Ishikawa (cell line): ENCODE results near the gene CKMT1B.
"Not testable (repeated sequence)": the region's sequence is repeated elsewhere in the genome, so short reads cannot be mapped to it uniquely, and the experiment has no call there.

Source experiments
- CEBPB ChIP-seq: IDR thresholded peaks from 2 replicates; pipeline ENCODE4 v1.6.1; 2012
- EP300 ChIP-seq: IDR thresholded peaks from 2 replicates; pipeline ENCODE4 v1.6.1; 2012; ENCODE audit warnings: borderline replicate concordance
- MAX ChIP-seq: IDR thresholded peaks from 2 replicates; pipeline ENCODE4 v1.6.1; 2012
- NFIC ChIP-seq: IDR thresholded peaks from 2 replicates; pipeline ENCODE4 v1.6.1; 2012
- RAD21 ChIP-seq: IDR thresholded peaks from 2 replicates; pipeline ENCODE4 v1.6.1; 2012; ENCODE audit warnings: low read depth
- REST ChIP-seq: IDR thresholded peaks from 2 replicates; pipeline ENCODE4 v1.6.1; 2012; ENCODE audit warnings: low read depth, mild to moderate bottlenecking
- TAF1 ChIP-seq: IDR thresholded peaks from 2 replicates; pipeline ENCODE4 v1.6.1; 2012; ENCODE audit warnings: low read depth, mild to moderate bottlenecking
- TEAD4 ChIP-seq: IDR thresholded peaks from 2 replicates; pipeline ENCODE4 v1.6.1; 2012
- USF1 ChIP-seq: IDR thresholded peaks from 2 replicates; pipeline ENCODE4 v1.6.1; 2012
- YY1 ChIP-seq: IDR thresholded peaks from 2 replicates; pipeline ENCODE4 v1.6.1; 2012; ENCODE audit warnings: low read depth
- ZBTB7A ChIP-seq: IDR thresholded peaks from 2 replicates; pipeline ENCODE4 v1.6.1; 2012; ENCODE audit warnings: low read depth

The CKMT1B gene

GRCh38 chr15:43618700-43619099, 24.9 kb downstream of the CKMT1B start, which contains the start of gene STRC:
TSS of gene STRC (minus strand) at chr15:43618800. CDS start at chr15:43618722, 78 bp downstream.
- not testable (repeated sequence) for TF ChIP-seq NFIC, TEAD4, EP300

- TF ChIP-seq TAF1 (no peak), YY1 (no peak), RAD21 (no peak), ZBTB7A (no peak), MAX (no peak), CEBPB (no peak), NFIC (no peak), TEAD4 (no peak), USF1 (no peak), REST (no peak)
These were observed 31.3 kb downstream of the CKMT1B start for GRCh38 chr15:43625106-43625505.
